ENCODE measurements around the gene FEV.

Gene FEV

GRCh38 chr2:218985021-218985324 lies at the start of gene FEV:
FEV (minus strand) TSS chr2:218985184; CDS start chr2:218985075, 109 bp downstream.
- DNase-seq (ENCODE audit: low spot score), result no peak

- DNase-seq (ENCODE audit: low spot score), result no peak
Measured at GRCh38 chr2:219032051-219032745, 47.2 kb upstream of the FEV start.

- DNase-seq (ENCODE audit: low spot score), result no peak
Measured at GRCh38 chr2:219031005-219031738, 46.2 kb upstream of the FEV start.

GRCh38 chr2:219030177-219030940 lies 45.4 kb upstream of the FEV start:
- no peak for DNase-seq (ENCODE audit: low spot score)

GRCh38 chr2:219029829-219030165 lies 44.8 kb upstream of the FEV start:
- peak; percentile 89 for DNase-seq (ENCODE audit: low spot score)

GRCh38 chr2:219028996-219029828 lies 44.2 kb upstream of the FEV start:
- DNase-seq (ENCODE audit: low spot score), result no peak

- DNase-seq (ENCODE audit: low spot score), result no peak
Measured at GRCh38 chr2:219028141-219028540, 43.2 kb upstream of the FEV start.

- DNase-seq (ENCODE audit: low spot score), result no peak
Measured at GRCh38 chr2:219027511-219028055, 42.6 kb upstream of the FEV start.

GRCh38 chr2:219026946-219027345 lies 42.0 kb upstream of the FEV start:
- DNase-seq (ENCODE audit: low spot score), result no peak

- no peak for DNase-seq (ENCODE audit: low spot score)
Measured at GRCh38 chr2:219025637-219026585, 40.9 kb upstream of the FEV start.

- no peak for DNase-seq (ENCODE audit: low spot score)
Measured at GRCh38 chr2:219024059-219024458, 39.1 kb upstream of the FEV start.

GRCh38 chr2:219023045-219023605 lies 38.1 kb upstream of the FEV start:
- no peak for DNase-seq (ENCODE audit: low spot score)

- no peak for DNase-seq (ENCODE audit: low spot score)
Measured at GRCh38 chr2:219022616-219023015, 37.6 kb upstream of the FEV start.

GRCh38 chr2:219022041-219022440 lies 37.1 kb upstream of the FEV start:
- DNase-seq (ENCODE audit: low spot score), result no peak

- no peak for DNase-seq (ENCODE audit: low spot score)
Measured at GRCh38 chr2:219021591-219021990, 36.6 kb upstream of the FEV start.

- DNase-seq (ENCODE audit: low spot score), result no peak
Measured at GRCh38 chr2:219020604-219021365, 35.8 kb upstream of the FEV start.

- DNase-seq (ENCODE audit: low spot score), result no peak
Measured at GRCh38 chr2:219019436-219019835, 34.5 kb upstream of the FEV start.

- no peak for DNase-seq (ENCODE audit: low spot score)
Measured at GRCh38 chr2:219018726-219019125, 33.7 kb upstream of the FEV start.

- no peak for DNase-seq (ENCODE audit: low spot score)
Measured at GRCh38 chr2:219018286-219018685, 33.3 kb upstream of the FEV start.

Data from iPS-NIHi11 (cell line).